Forelimb muscle (tissue), 1 donor: ENCODE data around the gene LYPD6. TPM values are rescaled to one million over a fixed set of nuclear protein-coding genes. Genes with fewer than 3 reads are reported as not detected.
A peak's percentile ranks its signal among the peaks of the same experiment; 100 is the strongest.

Source experiments
- DNase-seq: peaks from one replicate; pipeline ENCODE4 v3.0.0-alpha.2; 2013; ENCODE audit warnings: low read depth
- polyA plus RNA-seq: library from polyadenylated mRNA; unstranded; fragments of 120-200 nt; gene quantifications from one replicate; pipeline ENCODE4 v1.2.1, GENCODE V29; 2013; ENCODE audit not compliant: insufficient read length

The LYPD6 gene
- polyA plus RNA-seq, 1 donor: 2.3 TPM

GRCh38 chr2:149348291-149348690 is 17.9 kb downstream of the LYPD6 start:
- no peak for DNase-seq

GRCh38 chr2:149353421-149353820 is 23.0 kb downstream of the LYPD6 start:
- DNase-seq: no peak

- DNase-seq: no peak
Observed at GRCh38 chr2:149355716-149356422, 25.5 kb downstream of the LYPD6 start.

DNA sequence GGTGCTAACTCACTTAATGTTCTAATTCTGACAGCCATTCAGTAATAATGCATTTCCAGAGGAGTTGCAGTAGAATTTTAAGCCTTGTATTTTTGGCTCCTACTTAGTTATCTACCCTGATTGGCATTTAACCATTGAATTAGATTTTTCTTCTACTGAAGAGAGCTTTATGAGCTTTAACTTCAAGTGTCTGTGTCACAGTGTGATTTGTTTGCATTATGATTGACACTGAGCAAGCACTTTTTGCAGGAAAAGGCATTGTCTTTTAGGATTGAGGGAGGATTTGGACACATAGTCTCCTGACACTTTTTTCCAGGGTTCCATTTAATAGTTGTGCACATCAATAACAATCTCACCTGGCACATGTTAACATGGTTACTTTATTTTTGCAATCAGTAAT is 26.7 kb downstream of the LYPD6 start:
- no peak for DNase-seq

DNA sequence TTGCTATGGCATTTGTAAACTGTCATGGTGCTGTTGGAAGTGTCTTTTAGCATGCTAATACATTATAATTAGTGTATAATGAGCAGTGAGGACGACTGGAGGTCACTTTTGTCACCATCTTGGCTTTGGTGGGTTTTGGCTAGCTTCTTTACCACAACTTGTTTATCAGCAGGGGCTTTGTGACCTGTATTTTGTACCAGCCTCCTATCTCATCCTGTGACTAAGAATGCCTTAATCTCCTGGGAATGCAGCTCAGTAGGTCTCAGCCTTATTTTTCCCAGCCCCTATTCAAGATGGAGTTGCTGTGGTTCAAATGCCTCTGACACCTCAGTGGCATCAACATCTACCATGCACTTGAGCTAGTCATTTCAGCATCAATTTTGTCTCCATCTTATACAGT is 29.7 kb downstream of the LYPD6 start:
- no peak for DNase-seq

GRCh38 chr2:149363958-149364357 is 33.6 kb downstream of the LYPD6 start:
- no peak for DNase-seq

GRCh38 chr2:149364839-149365238 is 34.5 kb downstream of the LYPD6 start:
- no peak for DNase-seq

- no peak for DNase-seq
Observed at GRCh38 chr2:149365931-149366583, 35.7 kb downstream of the LYPD6 start.

DNA sequence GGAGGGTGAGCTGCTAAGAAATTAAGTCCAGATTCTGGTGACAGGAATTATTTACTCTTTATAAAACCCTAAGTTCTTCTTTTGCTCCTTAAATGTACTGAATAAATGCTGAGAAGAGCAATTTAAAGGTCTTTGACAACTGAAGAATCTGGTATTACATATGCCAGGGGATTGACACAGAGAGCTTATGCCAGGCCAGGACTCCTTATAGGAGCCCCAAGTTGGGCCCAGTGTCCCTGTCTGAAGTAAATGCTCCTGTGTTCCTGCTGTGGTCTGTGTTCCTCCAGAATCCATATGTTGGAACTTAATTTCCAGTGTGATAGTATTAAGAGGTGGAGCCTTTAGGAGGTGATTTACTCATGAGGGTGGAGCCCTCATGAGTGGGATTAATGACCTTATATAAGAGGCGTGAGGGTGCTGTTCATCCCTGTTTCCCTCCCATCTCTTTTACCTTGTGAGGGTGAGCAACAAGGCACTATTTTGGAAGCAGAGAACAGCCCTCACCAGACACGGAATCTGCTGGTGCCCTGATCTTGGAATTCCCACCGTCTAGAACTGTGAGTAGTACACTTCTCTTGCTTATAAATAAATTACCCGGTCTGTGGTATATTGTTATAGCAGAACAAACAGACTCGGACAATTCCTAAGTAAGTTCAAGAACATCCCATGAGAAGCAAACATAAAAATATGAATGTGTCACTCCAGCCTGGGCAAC is 39.8 kb downstream of the LYPD6 start:
- no peak for DNase-seq

DNA sequence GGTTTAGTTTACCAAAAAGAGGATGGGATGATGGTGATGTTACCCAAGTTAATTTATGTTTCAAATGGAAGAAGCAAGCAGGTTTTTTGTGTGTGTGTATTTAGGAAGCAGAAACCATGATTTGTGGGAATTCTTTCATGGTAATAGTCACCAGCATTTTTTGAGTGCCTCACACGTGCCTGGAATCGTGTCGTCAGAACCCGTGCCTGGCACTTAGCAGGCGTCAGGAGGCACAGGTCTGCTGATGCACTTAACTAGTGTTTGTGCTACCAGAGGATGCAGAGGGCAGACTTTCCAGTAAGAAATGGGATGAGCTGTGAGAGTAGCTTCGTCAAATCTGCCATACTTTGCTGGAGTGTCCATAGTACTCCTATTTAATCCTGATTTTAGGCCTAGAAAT is 41.1 kb downstream of the LYPD6 start:
- no peak for DNase-seq

DNA sequence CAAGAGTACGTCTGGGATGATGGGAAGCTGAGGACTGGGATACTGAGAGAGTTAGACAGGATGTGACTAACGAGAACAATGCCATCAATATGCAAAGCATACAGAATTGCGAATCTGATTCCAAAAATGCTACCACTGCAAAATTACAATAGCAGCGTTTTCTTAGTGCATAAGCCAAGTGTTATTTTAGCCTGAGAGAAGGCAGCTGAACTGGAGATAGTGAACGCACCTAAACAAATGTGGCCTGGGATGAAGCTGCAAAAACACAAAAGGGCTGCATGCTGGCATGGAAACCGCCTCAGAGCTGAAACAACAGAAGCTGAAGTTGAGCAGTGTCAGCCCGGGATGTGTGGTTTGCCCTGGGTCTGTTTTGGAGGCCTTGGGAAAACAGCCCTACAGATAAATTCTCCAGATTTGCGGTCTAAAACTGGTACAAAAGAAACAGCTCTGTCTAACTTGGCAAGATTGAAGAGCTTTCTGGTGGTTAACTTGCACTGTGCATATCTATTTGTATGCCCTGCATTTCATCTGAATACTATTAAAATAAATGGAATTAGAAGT is 45.5 kb downstream of the LYPD6 start:
- DNase-seq: no peak

- no peak for DNase-seq
Observed at GRCh38 chr2:149380205-149380604, 49.8 kb downstream of the LYPD6 start.

GRCh38 chr2:149383340-149383739 is 53.0 kb downstream of the LYPD6 start:
- DNase-seq: peak; percentile 13

GRCh38 chr2:149385350-149385749 is 55.0 kb downstream of the LYPD6 start:
- no peak for DNase-seq

DNA sequence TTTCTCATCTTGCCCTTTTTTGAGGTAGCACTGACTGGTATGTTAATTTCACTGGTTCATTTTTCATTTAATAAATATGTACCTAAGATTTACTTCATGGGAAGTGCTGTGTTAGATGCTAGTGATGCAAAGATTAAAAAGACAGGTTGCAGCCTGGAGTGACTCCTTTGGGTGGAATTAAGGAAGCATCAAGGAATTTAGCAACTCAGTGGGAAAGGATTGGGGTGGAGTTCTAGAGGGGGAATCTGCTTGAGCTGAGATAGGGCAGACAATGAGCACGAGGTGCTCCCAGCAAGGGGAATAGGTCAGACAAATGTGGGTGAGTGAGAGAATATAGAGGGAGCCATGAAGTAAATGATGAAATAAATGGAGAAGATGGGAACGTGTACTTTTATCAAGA is 57.0 kb downstream of the LYPD6 start:
- DNase-seq: no peak

DNA sequence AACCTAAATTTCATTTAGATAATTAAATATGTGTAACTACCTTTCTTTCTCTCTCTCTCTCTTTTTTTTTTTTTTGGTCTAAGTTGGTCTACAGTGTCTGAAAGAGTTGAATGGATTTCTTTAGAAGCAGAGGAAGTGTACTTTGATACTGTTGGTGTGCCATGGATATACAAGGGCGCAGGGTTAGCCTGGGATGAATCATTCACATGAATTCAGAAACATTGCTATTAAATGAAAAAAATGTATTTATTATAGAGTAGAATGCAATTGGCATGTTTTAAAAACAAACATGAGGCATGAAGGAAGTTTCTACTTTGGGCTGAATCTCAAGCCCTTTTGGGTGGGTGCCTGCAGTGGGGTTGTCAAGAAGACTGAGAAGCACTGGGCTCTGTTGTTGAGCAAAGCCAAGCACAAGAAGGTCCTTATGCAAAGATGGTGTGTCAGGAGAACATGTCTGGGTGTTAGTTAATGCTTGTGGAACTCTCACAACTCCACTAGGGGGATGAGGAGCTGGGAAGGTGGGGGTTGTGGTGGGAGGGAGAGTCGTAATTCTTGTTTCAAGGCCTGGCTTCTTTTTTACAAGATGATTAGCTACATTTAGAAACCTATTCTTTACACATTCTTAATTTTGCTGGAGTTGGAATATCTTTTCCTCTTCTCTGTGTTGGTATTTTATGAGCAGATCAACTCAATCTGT is 57.9 kb downstream of the LYPD6 start:
- DNase-seq: no peak

DNA sequence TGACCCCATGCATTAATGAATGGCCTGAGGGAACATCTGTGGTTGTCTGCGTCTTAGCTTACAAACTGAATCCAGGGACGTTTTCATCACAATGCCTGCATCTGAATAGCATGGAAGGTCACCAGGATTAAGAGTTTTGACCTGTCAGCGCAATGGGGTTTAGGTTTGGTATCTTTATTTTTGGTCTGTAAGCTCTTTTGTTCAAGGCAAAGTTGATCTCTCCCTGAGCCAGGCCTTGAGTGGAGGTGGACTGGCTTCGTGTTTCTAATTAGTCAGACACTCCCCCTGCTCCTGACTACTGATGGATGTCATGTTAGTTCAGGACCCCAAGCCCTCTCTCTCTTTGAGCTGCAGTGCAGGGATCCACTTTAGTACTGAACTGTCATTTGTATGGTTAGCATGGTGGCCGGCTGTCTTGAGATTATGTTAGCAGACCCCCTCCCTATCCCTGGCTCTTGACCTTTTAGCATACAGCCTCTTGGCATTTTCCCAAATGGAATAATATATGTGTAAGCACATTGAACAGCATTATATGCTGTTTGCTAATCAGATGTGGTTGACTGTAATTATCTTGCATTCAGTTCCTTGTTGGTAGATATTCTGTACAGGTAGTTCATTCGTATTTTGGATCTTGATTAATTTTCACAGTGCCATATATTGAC is 59.2 kb downstream of the LYPD6 start:
- DNase-seq: no peak

- no peak for DNase-seq
Observed at GRCh38 chr2:149393614-149394013, 63.2 kb downstream of the LYPD6 start.

- no peak for DNase-seq
Observed at GRCh38 chr2:149394864-149395263, 64.5 kb downstream of the LYPD6 start.

- DNase-seq: no peak
Observed at GRCh38 chr2:149399934-149400615, 69.7 kb downstream of the LYPD6 start.

DNA sequence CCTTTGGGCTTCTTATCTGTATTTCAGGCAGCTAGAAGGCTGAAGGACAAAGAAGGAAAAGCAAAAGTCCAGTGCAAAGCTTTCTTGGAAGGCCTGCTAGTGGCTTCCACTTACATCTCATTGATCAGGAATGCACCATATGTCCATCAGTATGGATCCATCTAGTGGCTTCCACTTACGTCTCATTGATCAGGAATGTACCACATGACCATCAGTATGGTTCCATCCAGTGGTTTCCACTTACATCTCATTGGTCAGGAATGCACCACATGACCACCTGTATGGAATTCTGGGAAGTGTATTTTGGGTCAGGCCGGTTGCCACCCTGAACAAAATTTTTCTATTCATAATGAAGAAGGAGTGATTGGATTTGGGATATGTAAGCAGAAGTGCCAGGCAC is 70.6 kb downstream of the LYPD6 start:
- no peak for DNase-seq
